Suprapubic skin (tissue), 3 donors: ENCODE results near the gene RARG.

Experiments used
- CTCF ChIP-seq, 2 donors: fragments of 200-600 bp in 1 of 2; fragments of 450-650 bp in 1 of 2; sonication (generic) in 1 of 2; IDR thresholded peaks; one replicate each; pipeline ENCODE4 v1.5.1; 2016 to 2019; ENCODE audit warnings: antibody characterized with exemption in 2 of 2, mild to moderate bottlenecking in 1 of 2, moderate library complexity in 1 of 2
- POLR2AphosphoS5 ChIP-seq, 3 donors: sonication (generic); formaldehyde crosslinking; IDR thresholded peaks; one replicate each; pipeline ENCODE4 v1.6.1; 2017; ENCODE audit warnings: antibody characterized with exemption in 3 of 3

- TF ChIP-seq CTCF (IDR thresholded peaks at IDR 0.05) = no peak
- no peak for TF ChIP-seq POLR2AphosphoS5 (IDR thresholded peaks at IDR 0.05)
Measured at GRCh38 chr12:53186745-53187144, 45.3 kb downstream of the RARG start.
